H1 (cell line): ENCODE measurements around the gene ICAM2. TPM values are rescaled to one million over a fixed set of nuclear protein-coding genes. Genes with fewer than 3 reads are reported as not detected.
A peak's percentile ranks its signal among the peaks of the same experiment; 100 is the strongest.

ENCODE experiments used
- CTCF ChIA-PET: fragments of 300-600 bp; sonication (Branson Sonifier 250); formaldehyde crosslinking; loops from one replicate; lab custom pipeline; 2021; ENCODE audit not compliant: partially characterized antibody; lab: Charles Lee
- POLR2A ChIA-PET: fragments of 300-600 bp; sonication (Branson Sonifier 250); formaldehyde crosslinking; loops from one replicate; lab custom pipeline; 2021; ENCODE audit warnings: inconsistent platforms; ENCODE audit not compliant: partially characterized antibody; lab: Charles Lee
- DNase-seq, 2 experiments: peaks; one replicate each; pipeline versions ENCODE4 v3.0.0 to v3.0.0-alpha.2; 2010 to 2022; ENCODE audit warnings: low spot score in 2 of 2, low read depth in 1 of 2, mixed read lengths in 1 of 2
- FAIRE-seq: peaks from 2 replicates; lab custom pipeline; 2011; peaks lifted over from hg19 to GRCh38; lab: Jason Lieb, UNC
- H2AFZ ChIP-seq: 2 replicates; pipeline ENCODE4 v1.8.1; 2012; ENCODE audit warnings: low read length, inconsistent platforms
- H2AK5ac ChIP-seq: 2 replicates; pipeline ENCODE4 v1.6.1; 2013; ENCODE audit warnings: low read depth, low read length
- H2BK120ac ChIP-seq: replicated peaks from 2 replicates; pipeline ENCODE3; 2013; ENCODE audit warnings: low read depth, low read length, inconsistent platforms
- H2BK12ac ChIP-seq: 2 replicates; pipeline ENCODE4 v1.6.1; 2013; ENCODE audit warnings: low read depth, low read length
- H2BK15ac ChIP-seq: 2 replicates; pipeline ENCODE4 v1.6.1; 2013; ENCODE audit warnings: low read length
- H2BK20ac ChIP-seq: 2 replicates; pipeline ENCODE4 v1.6.1; 2013; ENCODE audit warnings: low read length
- H2BK5ac ChIP-seq: 2 replicates; pipeline ENCODE4 v1.6.1; 2013; ENCODE audit warnings: low read depth, low read length
- H3K14ac ChIP-seq: 2 replicates; pipeline ENCODE4 v1.6.1; 2013; ENCODE audit warnings: inconsistent platforms; ENCODE audit not compliant: insufficient read length
- H3K18ac ChIP-seq: 2 replicates; pipeline ENCODE4 v1.6.1; 2013; ENCODE audit warnings: low read length; ENCODE audit errors: extremely low read depth
- H3K23ac ChIP-seq: 2 replicates; pipeline ENCODE4 v1.6.1; 2013; ENCODE audit warnings: inconsistent platforms; ENCODE audit not compliant: insufficient read length
- H3K23me2 ChIP-seq: 2 replicates; pipeline ENCODE4 v1.6.1; 2013; ENCODE audit warnings: low read depth, low read length
- H3K27ac ChIP-seq: 2 replicates; pipeline ENCODE4 v1.6.1; 2011; ENCODE audit warnings: low read depth, low read length, inconsistent platforms
- H3K27me3 ChIP-seq, 4 experiments: replicated peaks in 1 of 4; 1 replicate in 1 of 4; 2 replicates in 3 of 4; pipeline versions ENCODE4 v1.6.1 to v1.8.1; 2011 to 2013; ENCODE audit warnings: low read length in 3 of 4, mild to moderate bottlenecking in 3 of 4, inconsistent platforms in 2 of 4, mixed read lengths in 2 of 4, moderate library complexity in 1 of 4; ENCODE audit not compliant: control insufficient read depth in 3 of 4, insufficient read depth in 3 of 4; ENCODE audit errors: extremely low read depth in 1 of 4
- H3K36me3 ChIP-seq, 4 experiments: 2 replicates each; pipeline versions ENCODE4 v1.6.1 to v1.8.1; 2011 to 2013; ENCODE audit warnings: mild to moderate bottlenecking in 4 of 4, low read length in 3 of 4, moderate library complexity in 2 of 4, control low read depth in 1 of 4, inconsistent platforms in 1 of 4; ENCODE audit not compliant: insufficient read depth in 4 of 4, control insufficient read depth in 2 of 4
- H3K4ac ChIP-seq: replicated peaks from 2 replicates; pipeline ENCODE3; 2013; ENCODE audit warnings: low read length, low read depth, mixed read lengths, inconsistent platforms; ENCODE audit not compliant: insufficient read length
- H3K4me1 ChIP-seq, 4 experiments: replicated peaks in 1 of 4; 1 replicate in 1 of 4; 2 replicates in 3 of 4; pipeline versions ENCODE4 v1.6.1 to v1.8.1; 2011 to 2013; ENCODE audit warnings: low read length in 3 of 4, inconsistent platforms in 2 of 4, mixed read lengths in 1 of 4; ENCODE audit not compliant: insufficient read depth in 4 of 4, control insufficient read depth in 3 of 4
- H3K4me2 ChIP-seq, 2 experiments: 2 replicates each; pipeline versions ENCODE4 v1.6.1 to v1.8.1; 2011 to 2013; ENCODE audit warnings: low read depth in 2 of 2, low read length in 2 of 2, control low read depth in 1 of 2, inconsistent platforms in 1 of 2, mild to moderate bottlenecking in 1 of 2; ENCODE audit not compliant: insufficient read depth in 1 of 2
- H3K4me3 ChIP-seq, 4 experiments: fragments of 200-600, 300-600 bp in 1 of 4; sonication (generic), shearing (Covaris generic), sonication (Bioruptor Twin) in 1 of 4; 2 replicates each; pipeline versions ENCODE4 v1.5.1 to v1.8.1; 2011 to 2016; ENCODE audit warnings: low read length in 4 of 4, low read depth in 3 of 4, control low read depth in 2 of 4, inconsistent platforms in 2 of 4, mild to moderate bottlenecking in 2 of 4, mixed read lengths in 1 of 4, moderate library complexity in 1 of 4; ENCODE audit not compliant: insufficient read depth in 2 of 4; ENCODE audit errors: extremely low read depth in 1 of 4
- H3K56ac ChIP-seq: replicated peaks from 2 replicates; pipeline ENCODE3; 2013; ENCODE audit warnings: low read depth, mild to moderate bottlenecking, mixed read lengths, low read length, inconsistent platforms; ENCODE audit not compliant: insufficient read length
- H3K79me1 ChIP-seq: 2 replicates; pipeline ENCODE4 v1.6.1; 2013; ENCODE audit warnings: low read depth, low read length, control low read depth
- H3K79me2 ChIP-seq, 2 experiments: 2 replicates each; pipeline versions ENCODE4 v1.6.1 to v1.8.1; 2012 to 2013; ENCODE audit warnings: low read length in 2 of 2, mild to moderate bottlenecking in 2 of 2, inconsistent platforms in 1 of 2; ENCODE audit not compliant: insufficient read depth in 2 of 2, control insufficient read depth in 1 of 2
- H3K9ac ChIP-seq, 4 experiments: replicated peaks in 1 of 4; 1 replicate in 1 of 4; 2 replicates in 3 of 4; pipeline versions ENCODE4 v1.6.1 to v1.8.1; 2011 to 2013; ENCODE audit warnings: low read depth in 3 of 4, low read length in 3 of 4, control low read depth in 2 of 4, mild to moderate bottlenecking in 2 of 4, moderate library complexity in 2 of 4, inconsistent platforms in 1 of 4; ENCODE audit errors: extremely low read depth in 1 of 4
- H3K9me3 ChIP-seq, 2 experiments: 2 replicates each; pipeline versions ENCODE4 v1.6.1 to v1.8.1; 2012 to 2013; ENCODE audit warnings: mild to moderate bottlenecking in 2 of 2, moderate library complexity in 2 of 2, control low read depth in 1 of 2, inconsistent platforms in 1 of 2, low read depth in 1 of 2, low read length in 1 of 2, mixed read lengths in 1 of 2; ENCODE audit not compliant: insufficient read depth in 2 of 2
- H4K20me1 ChIP-seq, 2 experiments: replicated peaks in 1 of 2; 2 replicates each; pipeline versions ENCODE3 to v1.8.1; 2011 to 2013; ENCODE audit warnings: inconsistent platforms in 2 of 2, low read length in 2 of 2, mild to moderate bottlenecking in 1 of 2; ENCODE audit not compliant: insufficient read depth in 2 of 2, control insufficient read depth in 1 of 2
- H4K5ac ChIP-seq: 2 replicates; pipeline ENCODE4 v1.6.1; 2013; ENCODE audit warnings: low read length, low read depth, mixed read lengths, inconsistent platforms; ENCODE audit not compliant: insufficient read length
- H4K8ac ChIP-seq: 2 replicates; pipeline ENCODE4 v1.8.0; 2013; ENCODE audit warnings: mild to moderate bottlenecking, moderate library complexity, low read length, inconsistent platforms; ENCODE audit not compliant: insufficient read depth; ENCODE audit errors: extremely low read depth
- H4K91ac ChIP-seq: replicated peaks from 2 replicates; pipeline ENCODE3; 2013; ENCODE audit warnings: low read length, mixed read lengths, inconsistent platforms; ENCODE audit not compliant: insufficient read length
- CREB1 ChIP-seq: IDR thresholded peaks from 2 replicates; pipeline ENCODE4 v1.6.1; 2012; ENCODE audit warnings: inconsistent platforms
- NANOG ChIP-seq: IDR thresholded peaks from 2 replicates; pipeline ENCODE4 v1.6.1; 2011; ENCODE audit warnings: low read length, low read depth, mild to moderate bottlenecking, inconsistent platforms; ENCODE audit not compliant: insufficient read depth, poor library complexity, severe bottlenecking
- RAD21 ChIP-seq, 2 experiments: IDR thresholded peaks in 1 of 2; conservative IDR thresholded peaks in 1 of 2; 2 replicates each; pipeline ENCODE4 v1.6.1; 2011; ENCODE audit warnings: low read depth in 2 of 2, low read length in 2 of 2, improper control_type of control experiment in 1 of 2, inconsistent platforms in 1 of 2, mild to moderate bottlenecking in 1 of 2, moderate library complexity in 1 of 2
- TBP ChIP-seq: IDR thresholded peaks from 2 replicates; pipeline ENCODE4 v1.6.1; 2011; ENCODE audit warnings: low read depth, low read length, improper control_type of control experiment
- YY1 ChIP-seq: IDR thresholded peaks from 2 replicates; pipeline ENCODE4 v1.6.1; 2011; ENCODE audit warnings: low read depth, mild to moderate bottlenecking, low read length
- WGBS, 2 experiments: shearing (Covaris generic) in 1 of 2; methylation state at CpG; one replicate each; pipeline versions ENCODE4 v1.1.6 to v1.1.7; 2013 to 2015; ENCODE audit warnings: low lambda C conversion rate in 2 of 2, mixed read lengths in 2 of 2, inconsistent platforms in 1 of 2, low coverage in 1 of 2, missing lambda C conversion rate in 1 of 2; ENCODE audit not compliant: insufficient replicate concordance in 2 of 2, insufficient coverage in 1 of 2, insufficient read length in 1 of 2; ENCODE audit errors: extremely low coverage in 1 of 2, missing lambda C conversion rate in 1 of 2; 5-methylcytosine and 5-hydroxymethylcytosine counted together
- polyA plus RNA-seq, 7 experiments: library from polyadenylated mRNA; depleted of rRNA in 3 of 7; stranded (reverse) in 5 of 7; unstranded in 2 of 7; fragments of >200 nt in 5 of 7; fragments of 200-250 nt in 2 of 7; gene quantifications; 1 replicate in 5 of 7; 2 replicates in 1 of 7; 4 replicates in 1 of 7; pipeline versions ENCODE4 v1.2.1 to v1.2.3, GENCODE V29; 2011 to 2013; ENCODE audit warnings: missing spikeins in 2 of 7, mixed read lengths in 2 of 7
- total RNA-seq: library from RNA; stranded (reverse); fragmentation: NEBNext Ultra II Directional; extraction: Animal tissue kit (Norgen Biotek cat#: 25700); gene quantifications from 2 replicates; pipeline ENCODE4 v1.2.1, GENCODE V29; 2021
- TF ChIP-seq, protein P1 (sequence below), 3 experiments: IDR thresholded peaks; 1 replicate in 2 of 3; 2 replicates in 1 of 3; pipeline versions ENCODE4 v1.5.1 to v1.6.1; 2011; ENCODE audit warnings: low read length in 3 of 3, mild to moderate bottlenecking in 3 of 3, inconsistent platforms in 2 of 3, low read depth in 1 of 3, moderate library complexity in 1 of 3; ENCODE audit not compliant: insufficient read depth in 1 of 3; ENCODE audit errors: control extremely low read depth in 1 of 3

Gene ICAM2
- total and polyA plus RNA-seq, 2 of the 8 experiments (the other 6 are each of a cell fraction or from before 2014, with no cell fraction given) = 0.45 to 0.63 TPM

DNA sequence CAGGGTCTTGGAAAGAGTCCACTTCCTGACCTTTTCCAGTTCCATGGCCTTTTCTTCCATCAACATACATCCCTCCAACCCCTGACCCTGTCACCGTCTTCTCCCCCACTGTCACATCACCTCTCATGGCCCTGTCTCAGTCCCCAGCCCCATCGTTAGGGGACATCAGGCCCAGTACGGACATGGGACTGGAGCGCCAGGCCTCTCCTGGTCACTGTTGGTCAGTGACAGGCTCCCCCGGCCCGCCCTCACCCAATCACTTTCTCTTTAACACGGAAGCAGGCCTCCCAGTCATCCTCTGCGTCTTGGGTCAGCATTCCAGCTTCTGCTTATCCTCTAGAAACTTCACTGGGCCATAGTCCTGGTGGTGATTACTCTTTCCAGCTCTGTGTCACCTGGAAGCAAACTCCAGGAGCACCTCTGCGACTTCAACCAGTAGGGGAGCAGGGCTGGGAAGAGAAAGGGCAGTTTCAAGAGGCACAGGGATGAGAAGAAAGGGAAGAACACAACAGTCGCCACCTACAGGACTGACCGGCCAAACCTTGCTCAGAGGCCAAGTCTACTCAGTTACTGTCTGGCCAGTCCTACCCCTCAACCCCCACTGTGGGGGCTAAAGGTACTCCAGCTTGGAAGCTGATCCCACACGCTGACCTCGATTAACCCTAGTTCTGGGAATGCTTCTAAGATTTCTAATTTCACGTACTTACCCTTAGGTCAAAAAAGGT lies 15.9 kb upstream of the ICAM2 start:
- H2BK15ac ChIP-seq = no peak overlapping the region

More for the DNA sequence above, 15.9 kb upstream of the ICAM2 start:
- Histone ChIP-seq H3K4me2 (no peak overlapping the region), H4K91ac (no peak overlapping the region), H2AFZ (0 out of 2 replicates have a peak overlapping the region, but pooled peaks have one; percentile 71), H4K5ac (no peak overlapping the region), H3K9ac (no peak overlapping the region), H3K18ac (no peak overlapping the region), H2BK5ac (0 out of 2 replicates have a peak overlapping the region, but pooled peaks have one; percentile 60), H3K14ac (no peak overlapping the region), H2BK120ac (no peak overlapping the region), H2BK20ac (no peak overlapping the region), H3K4me1 (no peaks in the 10 kb centered on the region), H3K56ac (no peak overlapping the region), H3K4ac (no peak overlapping the region), H3K79me1 (no peaks in the 10 kb centered on the region; the same call in 1 of the 2 replicates), H3K36me3 (no peaks in the 10 kb centered on the region), H3K27me3 (no peaks in the 10 kb centered on the region), H3K23me2 (no peaks in the 10 kb centered on the region), H2AK5ac (no peak overlapping the region; the same call in 1 of the 2 replicates), H2BK12ac (no peak overlapping the region), H3K23ac (no peak overlapping the region), H3K9me3 (no peaks in the 10 kb centered on the region), H4K20me1 (no peaks in the 10 kb centered on the region), H3K4me3 (no peak overlapping the region), H3K79me2 (no peaks in the 10 kb centered on the region), H4K8ac (no peak overlapping the region), H3K27ac (no peak overlapping the region)
- ChIA-PET POLR2A (interaction anchor here (1.1 to 1.4 kb wide), 3 partner anchors 27 to 110 kb away, joined by 4 to 7 read pairs (median 4); no protein-coding TSS in a partner anchor), CTCF (interaction anchor here (0.7 to 6.1 kb wide), 11 partner anchors 7 to 118 kb away, joined by 3 to 33 read pairs (median 6); partner anchors contain the start of gene GH1)
- FAIRE-seq = no peak
- 88% methylated on average over 12 of the region's 14 CpGs; no CpG with 5 or more reads in 1 of the 2 experiments for WGBS, 2 experiments
- TF ChIP-seq RAD21 (IDR thresholded peaks at IDR 0.05 in 1 of 2, conservative IDR thresholded peaks at IDR 0.05 in 1 of 2; ENCODE audit: low read depth in 2 of 2, low read length in 2 of 2) (peak; percentile 42 to 56; a peak in 3 of 4 replicates), YY1 (peak; percentile 55; the same call in 1 of the 2 replicates), TBP (no peak), NANOG (no peak), CREB1 (0 out of 2 replicates have a peak, but pooled peaks have one; percentile 15)
- TF ChIP-seq, protein P1, sequence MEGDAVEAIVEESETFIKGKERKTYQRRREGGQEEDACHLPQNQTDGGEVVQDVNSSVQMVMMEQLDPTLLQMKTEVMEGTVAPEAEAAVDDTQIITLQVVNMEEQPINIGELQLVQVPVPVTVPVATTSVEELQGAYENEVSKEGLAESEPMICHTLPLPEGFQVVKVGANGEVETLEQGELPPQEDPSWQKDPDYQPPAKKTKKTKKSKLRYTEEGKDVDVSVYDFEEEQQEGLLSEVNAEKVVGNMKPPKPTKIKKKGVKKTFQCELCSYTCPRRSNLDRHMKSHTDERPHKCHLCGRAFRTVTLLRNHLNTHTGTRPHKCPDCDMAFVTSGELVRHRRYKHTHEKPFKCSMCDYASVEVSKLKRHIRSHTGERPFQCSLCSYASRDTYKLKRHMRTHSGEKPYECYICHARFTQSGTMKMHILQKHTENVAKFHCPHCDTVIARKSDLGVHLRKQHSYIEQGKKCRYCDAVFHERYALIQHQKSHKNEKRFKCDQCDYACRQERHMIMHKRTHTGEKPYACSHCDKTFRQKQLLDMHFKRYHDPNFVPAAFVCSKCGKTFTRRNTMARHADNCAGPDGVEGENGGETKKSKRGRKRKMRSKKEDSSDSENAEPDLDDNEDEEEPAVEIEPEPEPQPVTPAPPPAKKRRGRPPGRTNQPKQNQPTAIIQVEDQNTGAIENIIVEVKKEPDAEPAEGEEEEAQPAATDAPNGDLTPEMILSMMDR (IDR thresholded peaks at IDR 0.05; ENCODE audit: control extremely low read depth in 1 of 3, insufficient read depth in 1 of 3, low read depth in 1 of 3, low read length in 3 of 3) = peak; percentile 68 to 84 (median 82)
- TF ChIP-seq, all 59 proteins: peak for 4
- peak in 1 of 2 experiments; percentile 65 for DNase-seq
